IMR-90 (cell line): ENCODE results near the gene PCED1A.

Experiments used
- CTCF ChIP-seq: conservative IDR thresholded peaks from 2 replicates; pipeline ENCODE4 v1.5.1; 2012; ENCODE audit warnings: mild to moderate bottlenecking, low read depth, low read length, improper control_type of control experiment
- RFX5 ChIP-seq: IDR thresholded peaks from 2 replicates; pipeline ENCODE4 v1.8.0; 2012; ENCODE audit warnings: low read depth, mild to moderate bottlenecking, low read length, moderate library complexity

- no peak for TF ChIP-seq RFX5
- TF ChIP-seq CTCF: no peak
These were observed at the start of gene PCED1A, which contains the start of gene VPS16 for GRCh38 chr20:2840138-2840966.
